ENCODE measurements around the gene MBTD1. TPM values are rescaled to one million over a fixed set of nuclear protein-coding genes. Genes with fewer than 3 reads are reported as not detected.

The MBTD1 gene
- total and polyA plus RNA-seq, 4 donors, result 2.4 to 14.2 (median 7.8) TPM

GRCh38 chr17:51251010-51251409, 8.8 kb downstream of the MBTD1 start:
- Histone ChIP-seq H3K4me3 (ENCODE audit: low read depth in 1 of 3, low read length in 3 of 3) (no peak overlapping the region), H3K36me3 (ENCODE audit: control insufficient read depth in 4 of 4, insufficient read depth in 3 of 4, low read depth in 1 of 4, low read length in 3 of 4) (peaks cover 0 to 4% (median under 1%) of the 10 kb centered on the region in 4 donors)

GRCh38 chr17:51250314-51250840, 9.5 kb downstream of the MBTD1 start:
- H3K36me3 ChIP-seq (ENCODE audit: control insufficient read depth in 4 of 4, insufficient read depth in 3 of 4, low read depth in 1 of 4, low read length in 3 of 4), result peaks cover 0 to 4% (median 0%) of the 10 kb centered on the region in 4 donors

More at GRCh38 chr17:51251010-51251409, 8.8 kb downstream of the MBTD1 start:
- DNase-seq (ENCODE audit: low spot score), result no peak
- Histone ChIP-seq H3K9ac (ENCODE audit: low read depth in 1 of 2, low read length in 2 of 2) (no peak overlapping the region), H3K27ac (ENCODE audit: low read depth in 1 of 2, low read length in 2 of 2) (no peak overlapping the region), H3K4me1 (ENCODE audit: control insufficient read depth in 4 of 4, insufficient read depth in 4 of 4, low read length in 3 of 4) (peaks cover 4 to 11% (median 8%) of the 10 kb centered on the region in 4 donors), H3K9me3 (ENCODE audit: control insufficient read depth in 4 of 4, low read length in 3 of 4) (no peaks in the 10 kb centered on the region), H3K27me3 (ENCODE audit: control insufficient read depth in 4 of 4, insufficient read depth in 4 of 4, low read length in 3 of 4) (no peaks in the 10 kb centered on the region)
- peak; percentile 9 for TF ChIP-seq HNF4G (IDR thresholded peaks at IDR 0.05)
- TF ChIP-seq JUND (IDR thresholded peaks at IDR 0.05), result no peak

GRCh38 chr17:51245535-51245934, 14.3 kb downstream of the MBTD1 start:
- H3K4me1 ChIP-seq (ENCODE audit: control insufficient read depth in 4 of 4, insufficient read depth in 4 of 4, low read length in 3 of 4), result peaks cover 0 to 11% (median 5%) of the 10 kb centered on the region in 4 donors
- TF ChIP-seq HNF4A (conservative IDR thresholded peaks at IDR 0.05) (no peak), RAD21 (IDR thresholded peaks at IDR 0.05) (no peak), MAX (IDR thresholded peaks at IDR 0.05) (no peak), ZBTB33 (IDR thresholded peaks at IDR 0.05) (no peak), TAF1 (conservative IDR thresholded peaks at IDR 0.05) (no peak), FOXA2 (IDR thresholded peaks at IDR 0.05) (no peak), CTCF (IDR thresholded peaks at IDR 0.05; ENCODE audit: low read depth, low read length, missing input control) (no peak), RXRA (IDR thresholded peaks at IDR 0.05) (no peak), NR2F2 (IDR thresholded peaks at IDR 0.05) (no peak), EGR1 (IDR thresholded peaks at IDR 0.05; ENCODE audit: low read depth in 2 of 2) (no peak), REST (IDR thresholded peaks at IDR 0.05) (no peak), JUND (IDR thresholded peaks at IDR 0.05) (no peak), SP1 (IDR thresholded peaks at IDR 0.05) (no peak), FOXA1 (IDR thresholded peaks at IDR 0.05) (no peak), YY1 (IDR thresholded peaks at IDR 0.05) (no peak), ATF3 (IDR thresholded peaks at IDR 0.05) (no peak), HNF4G (IDR thresholded peaks at IDR 0.05) (no peak)
- no peak for DNase-seq (ENCODE audit: low spot score)
- WGBS, result 99% methylated on average over 1 of the region's 1 CpG
- no peak overlapping the region for H3K27ac ChIP-seq (ENCODE audit: low read depth in 1 of 2, low read length in 2 of 2)
- no peak overlapping the region for H3K9ac ChIP-seq (ENCODE audit: low read depth in 1 of 2, low read length in 2 of 2)
- no peaks in the 10 kb centered on the region for H3K36me3 ChIP-seq (ENCODE audit: control insufficient read depth in 4 of 4, insufficient read depth in 3 of 4, low read depth in 1 of 4, low read length in 3 of 4)
- no peak overlapping the region for H3K4me3 ChIP-seq (ENCODE audit: low read depth in 1 of 3, low read length in 3 of 3)
- H3K27me3 ChIP-seq (ENCODE audit: control insufficient read depth in 4 of 4, insufficient read depth in 4 of 4, low read length in 3 of 4), result no peaks in the 10 kb centered on the region
- no peaks in the 10 kb centered on the region for H3K9me3 ChIP-seq (ENCODE audit: control insufficient read depth in 4 of 4, low read length in 3 of 4)

More at GRCh38 chr17:51250314-51250840, 9.5 kb downstream of the MBTD1 start:
- DNase-seq (ENCODE audit: low spot score), result no peak
- no peaks in the 10 kb centered on the region for H3K27me3 ChIP-seq (ENCODE audit: control insufficient read depth in 4 of 4, insufficient read depth in 4 of 4, low read length in 3 of 4)
- no peak for TF ChIP-seq TAF1 (conservative IDR thresholded peaks at IDR 0.05)
- TF ChIP-seq MAX (IDR thresholded peaks at IDR 0.05), result no peak
- TF ChIP-seq FOXA1 (IDR thresholded peaks at IDR 0.05), result no peak
- no peak for TF ChIP-seq SP1 (IDR thresholded peaks at IDR 0.05)
- TF ChIP-seq EGR1 (IDR thresholded peaks at IDR 0.05; ENCODE audit: low read depth in 2 of 2), result no peak
- H3K4me3 ChIP-seq (ENCODE audit: low read depth in 1 of 3, low read length in 3 of 3), result no peak overlapping the region
- peaks cover 2 to 6% (median 4%) of the 10 kb centered on the region in 4 donors for H3K4me1 ChIP-seq (ENCODE audit: control insufficient read depth in 4 of 4, insufficient read depth in 4 of 4, low read length in 3 of 4)
- H3K27ac ChIP-seq (ENCODE audit: low read depth in 1 of 2, low read length in 2 of 2), result no peak overlapping the region
- 98% methylated on average over 3 of the region's 3 CpGs for WGBS
- H3K9me3 ChIP-seq (ENCODE audit: control insufficient read depth in 4 of 4, low read length in 3 of 4), result no peaks in the 10 kb centered on the region
- H3K9ac ChIP-seq (ENCODE audit: low read depth in 1 of 2, low read length in 2 of 2), result no peak overlapping the region

All from liver (tissue), 9 donors.